GM18870 (cell line): ENCODE data around the gene RXRG.
"Not testable (repeated sequence)": the region's sequence is repeated elsewhere in the genome, so short reads cannot be mapped to it uniquely, and the experiment has no call there.

ENCODE experiments used
- ATAC-seq: cut with Tn5 transposase; IDR thresholded peaks from one replicate; pipeline ENCODE4 v1.9.1; 2021; ENCODE audit warnings: moderate library complexity; ENCODE audit not compliant: unreplicated experiment

The RXRG gene

DNA sequence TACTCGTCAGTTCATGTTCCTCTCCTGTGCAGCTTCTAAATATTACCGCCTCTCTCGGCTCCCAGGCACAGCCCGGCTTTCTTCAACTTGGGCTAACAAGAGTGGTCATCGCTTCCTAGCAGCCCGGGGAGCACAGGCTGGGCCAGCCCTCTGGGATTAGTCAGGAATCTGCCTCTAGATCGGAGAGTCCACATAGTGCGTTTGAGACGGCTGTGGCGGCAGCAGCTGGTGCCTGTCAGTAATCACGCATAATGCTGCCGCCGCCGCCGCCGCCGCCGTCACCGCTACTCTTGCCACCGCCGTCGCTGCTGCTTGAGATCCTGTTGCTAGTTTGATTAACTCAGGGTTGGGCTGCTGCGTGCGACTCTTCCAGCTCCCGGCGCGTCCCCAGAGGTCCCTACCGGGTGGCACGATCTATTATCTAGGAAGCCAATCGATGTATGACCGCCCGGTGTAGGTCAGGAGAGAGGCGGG lies at the start of gene RXRG:
RXRG (minus strand) TSS at position 230 of the 474 bp plus-strand sequence. CDS start 233 bp downstream, outside the sequence.
- no peak for ATAC-seq

DNA sequence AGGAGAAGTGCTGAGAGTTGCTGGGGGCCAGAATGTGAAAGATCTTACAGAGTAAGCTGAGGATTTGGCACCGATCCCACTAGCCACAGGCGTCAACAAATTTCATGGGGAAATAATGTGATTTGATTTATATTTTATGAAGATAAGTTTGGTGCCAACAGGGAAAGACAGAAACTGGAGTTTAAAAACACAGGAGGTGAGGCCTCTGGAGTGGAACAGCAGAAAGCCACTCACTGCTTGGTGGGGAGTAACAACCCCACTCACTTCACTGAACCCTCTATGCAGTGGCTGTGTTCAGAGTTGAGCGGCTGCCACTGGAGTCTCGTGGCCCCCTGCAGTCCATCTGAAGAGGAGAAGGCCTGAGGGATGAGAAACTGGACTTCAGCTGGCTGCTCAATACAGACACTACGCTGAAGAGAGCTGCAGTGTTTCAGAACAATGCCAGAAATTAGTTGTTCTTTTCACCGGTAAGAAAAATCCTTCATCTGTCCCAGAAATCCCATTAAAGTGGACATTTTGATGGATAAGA lies 48.0 kb upstream of the RXRG start:
- ATAC-seq, result no peak

- ATAC-seq, result no peak
These were observed 45.2 kb upstream of the RXRG start for GRCh38 chr1:165490175-165490574.

- ATAC-seq, result no peak
These were observed 43.0 kb upstream of the RXRG start for GRCh38 chr1:165487921-165488320.

DNA sequence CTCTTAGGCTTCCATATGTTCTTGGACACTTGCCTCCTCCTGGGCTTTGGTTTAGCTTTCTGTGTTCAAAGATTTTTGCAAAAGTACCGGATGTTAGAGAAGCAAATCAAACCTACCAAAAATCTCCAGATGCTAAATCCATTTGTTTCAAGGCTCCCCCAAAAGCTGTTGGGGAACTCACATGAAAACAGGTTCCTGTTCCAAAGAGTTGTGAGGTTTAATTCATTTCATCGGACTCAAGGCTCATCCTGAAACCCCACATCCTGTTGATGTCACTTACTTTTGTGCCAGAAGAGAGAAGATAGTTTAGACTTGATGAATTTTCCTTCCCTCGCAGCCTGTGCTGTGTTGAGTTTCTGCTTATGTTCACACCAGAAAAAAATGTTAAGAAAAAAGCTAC lies 41.7 kb upstream of the RXRG start:
- no peak for ATAC-seq

- no peak for ATAC-seq
These were observed 40.8 kb upstream of the RXRG start for GRCh38 chr1:165485716-165486115.

DNA sequence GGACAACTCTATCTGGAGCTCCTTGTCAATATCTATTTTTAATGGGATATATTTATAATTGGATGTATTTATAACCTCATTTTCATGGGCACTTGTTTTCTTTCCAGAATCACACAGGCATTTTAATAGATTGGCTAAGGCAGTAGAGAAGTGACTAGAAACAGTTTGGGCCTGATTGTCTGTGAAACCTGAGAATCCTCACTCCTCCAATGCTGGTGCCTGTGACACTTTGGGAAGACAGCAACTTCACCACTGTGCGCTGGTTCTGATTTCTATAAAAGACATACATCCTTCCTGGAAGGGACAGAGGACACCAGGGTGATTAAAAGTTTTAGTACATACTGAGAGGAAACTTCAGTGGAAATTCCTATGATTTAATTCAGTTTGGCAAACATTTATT lies 39.6 kb upstream of the RXRG start:
- ATAC-seq, result no peak

DNA sequence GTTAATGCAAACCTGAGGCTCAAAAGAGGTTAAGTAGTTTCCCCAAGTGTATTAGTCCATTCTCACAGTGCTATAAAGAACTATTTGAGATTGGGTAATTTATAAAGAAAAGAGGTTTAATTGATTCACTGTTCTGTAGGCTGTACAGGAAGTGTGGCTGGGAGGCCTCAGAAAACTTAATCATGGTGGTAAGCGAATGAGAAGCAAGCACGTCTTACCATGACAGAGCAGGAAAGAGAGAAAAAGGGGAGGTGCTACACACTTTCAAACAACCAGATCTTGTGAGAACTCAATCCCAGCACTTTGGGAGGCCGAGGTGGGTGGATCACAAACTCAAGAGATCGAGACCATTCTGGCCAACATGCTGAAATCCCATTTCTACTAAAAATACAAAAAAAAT lies 38.5 kb upstream of the RXRG start:
- no peak for ATAC-seq

DNA sequence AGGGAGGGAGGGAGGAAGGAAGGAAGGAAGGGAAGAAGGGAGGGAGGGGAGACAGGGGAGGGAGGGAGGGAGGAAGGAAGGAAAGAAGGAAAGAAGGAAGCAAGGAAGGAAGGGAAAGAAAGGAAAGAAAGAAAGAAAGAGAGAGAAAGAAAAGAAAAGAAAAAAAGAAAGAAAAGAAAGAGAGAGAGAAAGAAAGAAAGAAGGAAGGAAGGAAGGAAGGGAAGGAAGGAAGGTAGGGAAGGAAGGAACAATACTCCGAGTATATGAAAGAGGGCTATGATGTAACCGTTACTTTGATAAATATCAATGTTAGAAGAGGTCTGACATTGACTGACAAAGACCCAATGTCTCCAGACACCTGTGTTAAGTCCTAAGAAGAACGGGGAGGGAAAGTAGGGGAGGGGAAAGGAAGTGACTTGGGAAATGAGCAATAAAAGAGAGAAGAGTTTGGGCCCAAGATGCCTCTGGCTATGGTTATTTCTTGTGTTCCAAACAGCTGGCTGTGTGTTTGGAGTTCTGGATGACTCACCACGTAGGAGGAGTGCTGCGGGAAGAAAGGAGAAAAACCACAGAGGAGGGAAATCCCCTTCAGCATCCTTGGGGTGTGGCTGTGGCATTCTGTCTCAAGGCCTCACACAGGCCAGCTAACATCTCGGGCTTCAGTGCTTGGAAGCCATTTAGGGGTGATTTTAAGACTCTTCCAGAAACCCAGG lies 37.0 kb upstream of the RXRG start:
- no peak for ATAC-seq

- no peak for ATAC-seq
These were observed 31.9 kb upstream of the RXRG start for GRCh38 chr1:165476776-165477175.

- no peak for ATAC-seq
These were observed 29.3 kb upstream of the RXRG start for GRCh38 chr1:165474196-165474595.

- no peak for ATAC-seq
These were observed 28.2 kb upstream of the RXRG start for GRCh38 chr1:165473081-165473480.

- no peak for ATAC-seq
These were observed 23.9 kb upstream of the RXRG start for GRCh38 chr1:165468726-165469249.

DNA sequence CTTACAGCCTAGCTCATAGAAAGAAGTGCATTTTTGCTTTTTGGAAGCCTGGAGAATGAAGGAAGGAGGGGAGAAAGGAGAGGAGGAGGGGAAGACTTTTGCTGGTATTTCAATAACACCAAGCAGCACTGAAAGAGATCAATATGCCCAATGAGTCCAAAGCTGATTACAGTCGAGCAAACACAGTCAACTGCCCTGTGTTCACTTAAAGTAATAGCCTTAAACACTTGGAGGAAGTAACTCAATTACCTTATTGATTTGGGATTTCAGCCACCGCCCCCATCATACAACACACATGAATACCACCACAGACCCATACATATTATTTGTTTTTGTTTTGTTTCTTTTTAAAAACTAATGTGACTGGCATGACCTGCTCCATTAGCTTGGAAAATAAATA lies 23.3 kb upstream of the RXRG start:
- ATAC-seq, result no peak

DNA sequence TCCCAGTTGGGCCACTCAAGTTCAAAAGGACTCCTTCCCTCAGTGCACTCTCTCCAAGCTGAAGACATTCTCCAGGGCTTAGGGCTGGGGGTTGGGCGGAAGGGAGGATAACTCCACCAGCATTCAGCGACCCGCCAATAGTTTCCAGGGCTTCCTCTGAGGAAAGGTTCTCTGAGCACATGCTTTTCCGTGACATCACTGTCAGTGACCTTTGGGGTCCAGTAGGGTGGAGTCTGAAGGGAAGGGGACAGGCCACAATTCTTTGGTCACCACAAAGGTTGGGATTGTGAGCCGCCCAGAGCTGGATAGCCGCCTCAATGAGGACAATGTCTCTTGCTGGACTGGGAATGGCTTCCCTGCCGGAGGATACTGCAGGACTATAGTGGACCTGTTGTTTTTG lies 22.8 kb upstream of the RXRG start:
- ATAC-seq, result no peak

GRCh38 chr1:165463978-165464377 lies 19.1 kb upstream of the RXRG start:
- ATAC-seq, result no peak

DNA sequence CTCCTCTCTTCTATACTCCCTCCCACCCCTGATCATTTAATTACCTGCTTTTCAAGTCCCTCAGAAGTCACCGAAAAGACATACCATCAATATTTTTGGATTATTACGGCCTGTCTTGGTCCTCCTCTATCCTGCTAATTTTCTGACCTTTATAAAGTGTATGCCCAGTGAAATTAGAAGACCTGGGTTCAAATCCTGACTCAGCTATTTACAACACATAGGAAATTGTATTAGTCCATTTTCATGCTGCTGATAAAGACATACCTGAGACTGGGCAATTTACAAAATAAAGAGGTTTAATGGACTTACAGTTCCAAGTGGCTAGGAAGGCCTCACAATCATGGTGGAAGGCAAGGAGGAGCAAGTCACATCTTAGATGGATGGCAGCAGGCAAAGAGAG lies 14.8 kb upstream of the RXRG start:
- ATAC-seq, result not testable (repeated sequence)

DNA sequence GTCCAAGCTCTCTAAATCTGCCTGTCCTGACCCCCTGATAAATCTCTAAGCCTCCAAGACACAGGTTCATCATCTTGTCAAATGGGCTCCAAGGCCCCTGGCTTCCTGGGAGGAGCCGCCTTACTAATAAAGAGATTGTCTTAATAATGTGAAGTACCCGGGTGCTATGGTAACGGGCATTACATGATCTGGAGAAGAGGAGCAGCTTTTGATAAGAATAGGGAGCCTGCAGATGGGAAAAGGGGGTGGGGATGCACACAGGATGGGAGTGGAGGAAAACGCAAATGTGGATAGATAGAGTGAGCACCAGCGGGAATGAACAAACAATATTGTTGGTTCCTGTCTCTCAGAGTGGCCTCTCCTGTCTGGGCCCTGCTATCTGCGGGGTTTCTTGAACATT lies 11.9 kb upstream of the RXRG start:
- no peak for ATAC-seq

DNA sequence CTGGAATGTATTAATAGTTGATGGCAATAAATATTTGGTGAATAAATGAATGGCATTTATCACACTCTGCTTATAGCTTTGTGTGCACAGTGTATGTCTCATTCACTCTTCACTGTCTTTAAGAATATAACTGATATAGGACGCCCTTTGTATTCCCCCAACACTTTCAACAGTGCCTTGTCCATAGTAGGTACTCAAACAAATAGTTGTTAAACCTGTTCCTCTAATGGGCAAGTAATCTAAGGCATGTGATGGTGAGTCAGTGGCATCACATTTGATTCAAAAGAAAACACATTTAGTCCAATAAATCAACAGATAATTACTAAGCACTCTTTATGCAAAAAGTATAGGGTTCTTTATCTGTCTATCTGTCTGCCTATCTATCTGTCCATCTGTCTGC lies 11.2 kb upstream of the RXRG start:
- no peak for ATAC-seq

GRCh38 chr1:165455111-165455510 lies 10.2 kb upstream of the RXRG start:
- ATAC-seq, result no peak

- no peak for ATAC-seq
These were observed 9.2 kb upstream of the RXRG start for GRCh38 chr1:165454091-165454610.

- no peak for ATAC-seq
These were observed 7.6 kb upstream of the RXRG start for GRCh38 chr1:165452336-165453130.
